IPS-18a (cell line): ENCODE data around the gene HMCN1.

Experiments
- H3K27ac ChIP-seq: one replicate; pipeline ENCODE4 v1.5.1; 2013; ENCODE audit warnings: low read length
- H3K27me3 ChIP-seq: one replicate; pipeline ENCODE4 v1.6.1; 2013; ENCODE audit warnings: mild to moderate bottlenecking, low read length; ENCODE audit not compliant: control insufficient read depth, insufficient read depth
- H3K36me3 ChIP-seq: one replicate; pipeline ENCODE4 v1.6.1; 2013; ENCODE audit warnings: low read depth, low read length; ENCODE audit not compliant: control insufficient read depth
- H3K4me1 ChIP-seq: one replicate; pipeline ENCODE4 v1.6.1; 2013; ENCODE audit warnings: low read depth, low read length; ENCODE audit not compliant: control insufficient read depth
- H3K4me3 ChIP-seq: one replicate; pipeline ENCODE4 v1.5.1; 2013; ENCODE audit warnings: low read length
- H3K9ac ChIP-seq: one replicate; pipeline ENCODE4 v1.6.1; 2013; ENCODE audit warnings: mild to moderate bottlenecking, low read length, moderate library complexity
- H3K9me3 ChIP-seq: one replicate; pipeline ENCODE4 v1.6.1; 2013; ENCODE audit warnings: low read depth, low read length; ENCODE audit not compliant: control insufficient read depth

The HMCN1 gene

GRCh38 chr1:186050360-186050759 is 316.2 kb downstream of the HMCN1 start:
- H3K27ac ChIP-seq, result no peak overlapping the region
- H3K4me3 ChIP-seq, result no peak overlapping the region
- no peaks in the 10 kb centered on the region for H3K4me1 ChIP-seq
- H3K9ac ChIP-seq, result no peak overlapping the region
- no peaks in the 10 kb centered on the region for H3K27me3 ChIP-seq
- no peaks in the 10 kb centered on the region for H3K9me3 ChIP-seq
- H3K36me3 ChIP-seq, result no peaks in the 10 kb centered on the region

- Histone ChIP-seq H3K27ac (no peak overlapping the region), H3K4me3 (no peak overlapping the region), H3K9ac (no peak overlapping the region), H3K27me3 (no peaks in the 10 kb centered on the region), H3K9me3 (no peaks in the 10 kb centered on the region), H3K36me3 (no peaks in the 10 kb centered on the region), H3K4me1 (no peaks in the 10 kb centered on the region)
Observed at GRCh38 chr1:186054003-186054402, 319.8 kb downstream of the HMCN1 start.

GRCh38 chr1:186054932-186055331 is 320.7 kb downstream of the HMCN1 start:
- H3K9ac ChIP-seq, result no peak overlapping the region
- no peak overlapping the region for H3K4me3 ChIP-seq
- H3K27me3 ChIP-seq, result no peaks in the 10 kb centered on the region
- H3K4me1 ChIP-seq, result no peaks in the 10 kb centered on the region
- no peaks in the 10 kb centered on the region for H3K36me3 ChIP-seq
- H3K9me3 ChIP-seq, result no peaks in the 10 kb centered on the region
- no peak overlapping the region for H3K27ac ChIP-seq

DNA sequence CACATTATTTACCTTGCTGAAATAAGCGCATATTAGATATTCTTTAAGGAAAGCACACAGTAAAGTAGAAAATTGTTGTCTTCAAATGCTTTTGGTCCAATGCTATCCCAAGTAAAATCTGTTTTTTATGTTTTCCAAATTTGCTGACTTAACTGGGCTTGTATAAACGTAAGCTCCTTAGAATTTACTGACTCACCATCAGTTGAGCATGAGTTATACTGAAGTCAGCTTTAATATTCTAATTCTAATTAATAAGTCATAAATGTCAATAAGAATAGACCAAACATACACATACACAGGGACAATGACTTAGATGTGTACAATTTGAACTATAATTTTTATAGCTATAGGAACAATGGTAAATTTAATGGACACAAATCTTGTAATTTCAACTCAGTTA is 321.7 kb downstream of the HMCN1 start:
- H3K27ac ChIP-seq, result no peak overlapping the region
- H3K27me3 ChIP-seq, result no peaks in the 10 kb centered on the region
- no peaks in the 10 kb centered on the region for H3K36me3 ChIP-seq
- no peak overlapping the region for H3K4me3 ChIP-seq
- H3K9ac ChIP-seq, result no peak overlapping the region
- H3K4me1 ChIP-seq, result no peaks in the 10 kb centered on the region
- no peaks in the 10 kb centered on the region for H3K9me3 ChIP-seq

- Histone ChIP-seq H3K4me1 (no peaks in the 10 kb centered on the region), H3K9ac (no peak overlapping the region), H3K9me3 (no peaks in the 10 kb centered on the region), H3K27me3 (no peaks in the 10 kb centered on the region), H3K36me3 (no peaks in the 10 kb centered on the region), H3K27ac (no peak overlapping the region), H3K4me3 (no peak overlapping the region)
Observed at GRCh38 chr1:186057086-186057485, 322.9 kb downstream of the HMCN1 start.

DNA sequence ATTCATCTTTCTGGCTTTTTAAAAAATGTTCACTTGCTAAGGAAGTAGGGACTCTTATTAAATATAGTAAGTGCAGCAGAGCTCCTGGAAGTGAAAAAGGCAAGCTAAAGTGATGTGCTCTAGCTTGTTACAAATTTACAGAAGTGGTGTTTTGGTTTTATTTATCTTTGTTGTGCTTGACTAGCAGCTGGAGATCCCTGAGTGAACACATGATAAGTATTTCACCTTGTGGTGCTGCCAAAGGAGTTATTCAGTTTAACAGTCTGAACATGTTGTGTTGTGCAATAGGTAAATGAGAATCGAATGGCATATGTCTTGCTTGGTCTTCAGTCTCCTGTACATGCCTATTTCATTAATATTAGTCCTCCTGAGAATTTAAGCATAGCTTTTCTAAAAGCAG is 325.1 kb downstream of the HMCN1 start:
- Histone ChIP-seq H3K27me3 (no peaks in the 10 kb centered on the region), H3K27ac (no peak overlapping the region), H3K9me3 (no peaks in the 10 kb centered on the region), H3K4me1 (no peaks in the 10 kb centered on the region), H3K4me3 (no peak overlapping the region), H3K36me3 (no peaks in the 10 kb centered on the region), H3K9ac (no peak overlapping the region)

- Histone ChIP-seq H3K9me3 (no peaks in the 10 kb centered on the region), H3K27me3 (no peaks in the 10 kb centered on the region), H3K27ac (no peak overlapping the region), H3K9ac (no peak overlapping the region), H3K4me3 (no peak overlapping the region), H3K4me1 (no peaks in the 10 kb centered on the region), H3K36me3 (no peaks in the 10 kb centered on the region)
Observed at GRCh38 chr1:186059752-186060151, 325.6 kb downstream of the HMCN1 start.

GRCh38 chr1:186060226-186060625 is 326.0 kb downstream of the HMCN1 start:
- H3K27me3 ChIP-seq, result no peaks in the 10 kb centered on the region
- no peak overlapping the region for H3K27ac ChIP-seq
- no peaks in the 10 kb centered on the region for H3K9me3 ChIP-seq
- no peaks in the 10 kb centered on the region for H3K4me1 ChIP-seq
- H3K36me3 ChIP-seq, result no peaks in the 10 kb centered on the region
- H3K9ac ChIP-seq, result no peak overlapping the region
- no peak overlapping the region for H3K4me3 ChIP-seq

GRCh38 chr1:186063091-186063657 is 329.0 kb downstream of the HMCN1 start:
- no peak overlapping the region for H3K27ac ChIP-seq
- H3K9me3 ChIP-seq, result no peaks in the 10 kb centered on the region
- H3K4me3 ChIP-seq, result no peak overlapping the region
- H3K36me3 ChIP-seq, result no peaks in the 10 kb centered on the region
- H3K4me1 ChIP-seq, result no peaks in the 10 kb centered on the region
- H3K9ac ChIP-seq, result no peak overlapping the region
- H3K27me3 ChIP-seq, result no peaks in the 10 kb centered on the region

GRCh38 chr1:186066411-186066810 is 332.2 kb downstream of the HMCN1 start:
- H3K27me3 ChIP-seq, result no peaks in the 10 kb centered on the region
- H3K4me3 ChIP-seq, result no peak overlapping the region
- H3K9me3 ChIP-seq, result no peaks in the 10 kb centered on the region
- H3K36me3 ChIP-seq, result no peaks in the 10 kb centered on the region
- H3K27ac ChIP-seq, result no peak overlapping the region
- no peak overlapping the region for H3K9ac ChIP-seq
- no peaks in the 10 kb centered on the region for H3K4me1 ChIP-seq

- no peaks in the 10 kb centered on the region for H3K27me3 ChIP-seq
- H3K9ac ChIP-seq, result no peak overlapping the region
- no peaks in the 10 kb centered on the region for H3K4me1 ChIP-seq
- H3K27ac ChIP-seq, result no peak overlapping the region
- H3K36me3 ChIP-seq, result no peaks in the 10 kb centered on the region
- H3K4me3 ChIP-seq, result no peak overlapping the region
- no peaks in the 10 kb centered on the region for H3K9me3 ChIP-seq
Observed at GRCh38 chr1:186073697-186074096, 339.5 kb downstream of the HMCN1 start.

- no peak overlapping the region for H3K9ac ChIP-seq
- H3K36me3 ChIP-seq, result no peaks in the 10 kb centered on the region
- H3K4me1 ChIP-seq, result no peaks in the 10 kb centered on the region
- H3K9me3 ChIP-seq, result no peaks in the 10 kb centered on the region
- no peak overlapping the region for H3K4me3 ChIP-seq
- H3K27ac ChIP-seq, result no peak overlapping the region
- H3K27me3 ChIP-seq, result no peaks in the 10 kb centered on the region
Observed at GRCh38 chr1:186076006-186076405, 341.8 kb downstream of the HMCN1 start.
